Measurements from ENCODE around the gene VAV1. TPM values are rescaled to one million over a fixed set of nuclear protein-coding genes. Genes with fewer than 3 reads are reported as not detected.

Gene VAV1
- total and polyA plus RNA-seq, 8 donors: 1.7 to 130 (median 3.9) TPM

DNA sequence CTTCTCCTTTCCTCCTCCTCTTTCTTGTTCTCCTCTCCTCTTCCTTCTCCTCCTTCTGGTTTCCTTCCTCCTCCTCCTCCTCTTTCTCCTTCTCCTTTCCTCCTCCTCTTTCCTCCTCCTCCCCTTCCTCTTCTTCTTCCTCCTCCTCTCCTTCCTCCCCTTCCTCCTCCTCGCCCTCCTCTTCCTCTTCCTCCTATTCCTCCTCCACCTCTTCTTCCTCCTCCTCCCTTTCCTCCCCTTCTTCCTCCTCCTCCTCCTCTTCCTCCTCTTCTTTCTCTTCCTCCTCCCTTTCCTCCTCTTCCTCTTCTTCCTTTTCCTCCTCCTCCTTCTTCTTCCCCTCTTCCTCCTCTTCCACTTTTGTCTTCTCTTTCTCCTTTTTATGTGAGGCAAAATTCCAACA is 59.9 kb downstream of the VAV1 start:
- Histone ChIP-seq H3K4me3 (no peak overlapping the region), H3K36me3 (peaks cover 0 to 35% (median 2%) of the 10 kb centered on the region in 4 donors), H3K4me1 (no peaks in the 10 kb centered on the region), H3K27me3 (peaks cover 0 to 19% (median 0%) of the 10 kb centered on the region in 3 donors), H3K27ac (no peak overlapping the region), H3K9me3 (no peaks in the 10 kb centered on the region)
- DNase-seq: no peak
- intact Hi-C loops (cut with DNase I; ENCODE audit: low total_unique reads): no loop called here
- TF ChIP-seq POLR2A (IDR thresholded peaks at IDR 0.05) (no peak), POLR2AphosphoS5 (IDR thresholded peaks at IDR 0.05) (no peak), EP300 (IDR thresholded peaks at IDR 0.05) (no peak)
- TF ChIP-seq, protein P1, sequence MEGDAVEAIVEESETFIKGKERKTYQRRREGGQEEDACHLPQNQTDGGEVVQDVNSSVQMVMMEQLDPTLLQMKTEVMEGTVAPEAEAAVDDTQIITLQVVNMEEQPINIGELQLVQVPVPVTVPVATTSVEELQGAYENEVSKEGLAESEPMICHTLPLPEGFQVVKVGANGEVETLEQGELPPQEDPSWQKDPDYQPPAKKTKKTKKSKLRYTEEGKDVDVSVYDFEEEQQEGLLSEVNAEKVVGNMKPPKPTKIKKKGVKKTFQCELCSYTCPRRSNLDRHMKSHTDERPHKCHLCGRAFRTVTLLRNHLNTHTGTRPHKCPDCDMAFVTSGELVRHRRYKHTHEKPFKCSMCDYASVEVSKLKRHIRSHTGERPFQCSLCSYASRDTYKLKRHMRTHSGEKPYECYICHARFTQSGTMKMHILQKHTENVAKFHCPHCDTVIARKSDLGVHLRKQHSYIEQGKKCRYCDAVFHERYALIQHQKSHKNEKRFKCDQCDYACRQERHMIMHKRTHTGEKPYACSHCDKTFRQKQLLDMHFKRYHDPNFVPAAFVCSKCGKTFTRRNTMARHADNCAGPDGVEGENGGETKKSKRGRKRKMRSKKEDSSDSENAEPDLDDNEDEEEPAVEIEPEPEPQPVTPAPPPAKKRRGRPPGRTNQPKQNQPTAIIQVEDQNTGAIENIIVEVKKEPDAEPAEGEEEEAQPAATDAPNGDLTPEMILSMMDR (IDR thresholded peaks at IDR 0.05): no peak
- WGBS, 5 donors: 50 to 83% (median 68%) methylated on average over 1 of the region's 1 CpG

- intact Hi-C loops (cut with DNase I; ENCODE audit: low total_unique reads): no loop called here
- TF ChIP-seq, protein P1 (IDR thresholded peaks at IDR 0.05): no peak
- TF ChIP-seq EP300 (IDR thresholded peaks at IDR 0.05) (no peak), POLR2AphosphoS5 (IDR thresholded peaks at IDR 0.05) (no peak), POLR2A (IDR thresholded peaks at IDR 0.05) (no peak)
- Histone ChIP-seq H3K4me1 (no peaks in the 10 kb centered on the region), H3K27ac (no peak overlapping the region), H3K9me3 (no peaks in the 10 kb centered on the region), H3K4me3 (no peak overlapping the region), H3K36me3 (peaks cover 0 to 26% (median 2%) of the 10 kb centered on the region in 4 donors), H3K27me3 (peaks cover 0 to 10% (median 0%) of the 10 kb centered on the region in 3 donors)
- 85 to 91% (median 89%) methylated on average over 16 of the region's 16 CpGs for WGBS, 5 donors
- DNase-seq: no peak
Measured at GRCh38 chr19:6833166-6833790, 60.8 kb downstream of the VAV1 start.

DNA sequence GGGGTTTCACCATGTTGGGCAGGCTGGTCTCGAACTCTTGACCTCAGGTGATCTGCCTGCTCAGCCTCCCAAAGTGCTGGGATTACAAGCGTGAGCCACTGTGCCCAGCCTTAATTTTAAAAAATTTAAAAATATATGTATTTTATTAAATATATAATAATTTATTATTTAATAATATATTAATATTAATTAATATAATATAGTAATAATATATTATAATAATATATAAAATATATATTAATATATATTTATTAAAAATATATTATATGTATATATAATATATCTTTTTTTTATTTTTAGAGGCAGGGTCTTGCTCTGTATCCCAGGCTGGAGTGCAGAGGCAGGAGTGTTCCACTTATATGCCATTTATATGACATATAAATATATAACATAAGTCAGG is 61.9 kb downstream of the VAV1 start:
- Histone ChIP-seq H3K27me3 (no peaks in the 10 kb centered on the region), H3K36me3 (peaks cover 0 to 24% (median 2%) of the 10 kb centered on the region in 4 donors), H3K4me3 (no peak overlapping the region), H3K27ac (no peak overlapping the region), H3K9me3 (no peaks in the 10 kb centered on the region), H3K4me1 (no peaks in the 10 kb centered on the region)
- intact Hi-C loops (cut with DNase I; ENCODE audit: low total_unique reads): no loop called here
- TF ChIP-seq, protein P1 (IDR thresholded peaks at IDR 0.05): no peak
- TF ChIP-seq POLR2A (IDR thresholded peaks at IDR 0.05): no peak
- TF ChIP-seq EP300 (IDR thresholded peaks at IDR 0.05): no peak
- no peak for TF ChIP-seq POLR2AphosphoS5 (IDR thresholded peaks at IDR 0.05)
- no peak for DNase-seq
- 92 to 97% (median 93%) methylated on average over 2 of the region's 2 CpGs for WGBS, 5 donors

DNA sequence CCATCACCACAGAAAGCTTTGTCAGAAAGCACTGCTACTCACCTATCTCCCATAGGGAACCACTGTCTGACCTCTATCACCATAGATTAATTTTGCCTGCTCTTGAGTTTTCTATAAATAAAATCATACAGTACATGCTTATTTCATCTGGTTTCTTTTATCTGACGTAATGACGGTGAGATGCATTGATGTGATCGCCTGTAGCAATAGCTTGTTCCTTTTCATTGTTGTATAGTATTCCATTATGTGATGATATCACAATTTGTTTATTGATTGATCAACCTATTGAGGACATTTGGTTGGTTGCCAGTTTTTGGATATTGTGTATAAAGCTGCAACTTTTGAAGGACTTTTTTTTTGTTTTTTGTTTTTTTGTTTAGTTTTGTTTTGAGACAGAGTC is 63.0 kb downstream of the VAV1 start:
- TF ChIP-seq EP300 (IDR thresholded peaks at IDR 0.05): no peak
- TF ChIP-seq POLR2A (IDR thresholded peaks at IDR 0.05): no peak
- TF ChIP-seq POLR2AphosphoS5 (IDR thresholded peaks at IDR 0.05): no peak
- intact Hi-C loops (cut with DNase I; ENCODE audit: low total_unique reads): no loop called here
- Histone ChIP-seq H3K9me3 (no peaks in the 10 kb centered on the region), H3K36me3 (peaks cover 0 to 20% (median 0%) of the 10 kb centered on the region in 4 donors), H3K27me3 (no peaks in the 10 kb centered on the region), H3K4me1 (no peaks in the 10 kb centered on the region), H3K27ac (no peak overlapping the region), H3K4me3 (no peak overlapping the region)
- no peak for DNase-seq
- 88 to 95% (median 91%) methylated on average over 3 of the region's 3 CpGs for WGBS, 5 donors

DNA sequence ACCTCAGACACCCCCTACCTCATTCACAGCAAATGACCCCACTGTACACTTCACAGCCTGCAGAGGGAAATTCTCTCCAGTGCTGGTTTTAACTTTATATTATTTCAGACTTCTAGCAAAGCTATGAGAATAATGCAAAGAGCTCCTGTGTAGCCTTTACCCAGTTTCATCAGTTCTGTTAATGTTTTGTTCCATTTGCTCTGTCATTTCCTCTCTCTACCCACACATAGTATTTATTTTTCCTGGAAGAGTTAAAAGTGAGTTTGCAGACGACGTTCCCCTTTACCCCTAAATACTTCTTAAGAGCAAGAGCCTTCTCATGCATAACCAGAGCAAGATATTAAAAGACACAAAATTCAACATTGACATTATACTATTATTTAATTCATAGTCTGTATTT is 65.0 kb downstream of the VAV1 start:
- Histone ChIP-seq H3K4me1 (no peaks in the 10 kb centered on the region), H3K27me3 (no peaks in the 10 kb centered on the region), H3K4me3 (no peak overlapping the region), H3K36me3 (peaks cover 0 to 25% (median 0%) of the 10 kb centered on the region in 4 donors), H3K9me3 (no peaks in the 10 kb centered on the region), H3K27ac (no peak overlapping the region)
- TF ChIP-seq, protein P1 (IDR thresholded peaks at IDR 0.05): no peak
- DNase-seq: no peak
- WGBS, 5 donors: 32 to 58% (median 49%) methylated on average over 2 of the region's 2 CpGs
- intact Hi-C loops (cut with DNase I; ENCODE audit: low total_unique reads): no loop called here
